ENCODE measurements around the gene GABPB2. TPM values are rescaled to one million over a fixed set of nuclear protein-coding genes. Genes with fewer than 3 reads are reported as not detected.
"Not testable (repeated sequence)": the region's sequence is repeated elsewhere in the genome, so short reads cannot be mapped to it uniquely, and the experiment has no call there.

GABPB2 gene
- total RNA-seq, 2 donors from 2014 or later, result 14.7 to 15.8 TPM

DNA sequence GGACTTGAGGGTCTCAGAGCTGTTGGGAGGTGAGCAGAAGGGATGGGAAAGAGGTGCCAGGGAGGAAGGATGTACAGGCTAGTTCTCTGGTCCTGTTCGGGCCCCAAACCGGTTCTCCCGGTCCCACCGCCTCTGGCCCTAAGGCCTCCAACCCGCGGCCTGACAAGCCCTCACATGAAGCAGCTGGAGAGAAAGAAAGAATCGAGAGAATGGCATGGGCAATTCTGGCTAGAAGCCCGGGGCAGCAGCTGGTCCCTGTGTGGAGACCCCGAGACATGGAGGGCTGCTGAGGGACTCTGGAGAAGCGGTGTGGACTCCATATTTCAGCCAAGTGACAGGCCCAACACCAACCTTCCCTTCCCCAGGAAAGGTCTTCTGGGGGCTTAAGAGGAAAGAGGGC lies 11.9 kb upstream of the GABPB2 start:
- peak; percentile 60 to 64 for DNase-seq
- intact Hi-C loops (cut with DNase I, micrococcal nuclease), result no loop called here

DNA sequence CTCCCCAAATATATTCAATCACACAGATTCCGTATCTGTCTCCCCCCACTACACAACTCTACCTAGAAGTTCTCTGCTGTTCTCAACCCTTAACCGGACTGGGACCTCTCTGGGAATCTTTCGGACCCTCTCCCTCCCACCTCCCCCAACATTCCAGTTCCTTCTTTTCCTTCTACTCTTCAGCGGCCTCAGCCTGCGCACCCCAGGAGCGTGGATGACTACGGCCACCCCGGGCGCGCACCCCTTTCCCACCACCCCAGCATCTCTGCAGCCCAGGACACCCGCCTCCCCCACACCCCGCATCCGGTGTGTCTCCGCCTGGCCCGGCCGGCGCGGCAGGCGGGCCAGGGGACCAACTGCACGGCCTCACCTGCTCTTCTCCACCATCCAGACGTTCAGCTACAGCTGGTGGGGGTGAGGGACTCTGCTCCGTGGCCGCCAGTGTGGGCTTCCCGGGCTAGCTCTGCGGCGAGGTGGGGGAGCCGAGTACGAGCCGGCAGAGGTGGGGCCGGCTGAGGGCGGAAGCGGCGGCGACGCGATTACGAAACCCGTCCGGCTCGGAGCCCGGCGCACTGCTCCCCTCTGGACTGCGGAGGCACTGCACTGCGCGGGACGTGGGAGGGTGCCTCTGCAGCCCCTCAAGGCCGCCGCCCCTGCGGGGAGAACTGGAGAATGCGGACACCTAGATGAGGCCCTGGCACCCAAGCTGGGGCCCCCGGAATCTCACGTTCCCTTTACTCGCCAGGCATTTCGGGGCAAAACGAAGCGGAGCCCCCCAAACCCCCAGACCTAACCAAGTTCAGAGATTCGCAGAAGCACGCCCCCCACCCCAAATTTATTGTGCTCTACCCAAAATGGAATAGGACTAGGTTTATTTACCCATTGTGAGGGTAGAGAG lies 11.2 kb upstream of the GABPB2 start, which contains the start of gene CDC42SE1:
TSS of gene CDC42SE1 (minus strand) at position 514 of the 898 bp plus-strand sequence. CDS start 3,892 bp downstream, outside the sequence.
- intact Hi-C loops (cut with DNase I, micrococcal nuclease), result no loop called here
- ATAC-seq, result peak; percentile 89
- DNase-seq, result peak; percentile 81 to 89

More for the DNA sequence above, 11.9 kb upstream of the GABPB2 start:
- ATAC-seq, result peak; percentile 32

DNA sequence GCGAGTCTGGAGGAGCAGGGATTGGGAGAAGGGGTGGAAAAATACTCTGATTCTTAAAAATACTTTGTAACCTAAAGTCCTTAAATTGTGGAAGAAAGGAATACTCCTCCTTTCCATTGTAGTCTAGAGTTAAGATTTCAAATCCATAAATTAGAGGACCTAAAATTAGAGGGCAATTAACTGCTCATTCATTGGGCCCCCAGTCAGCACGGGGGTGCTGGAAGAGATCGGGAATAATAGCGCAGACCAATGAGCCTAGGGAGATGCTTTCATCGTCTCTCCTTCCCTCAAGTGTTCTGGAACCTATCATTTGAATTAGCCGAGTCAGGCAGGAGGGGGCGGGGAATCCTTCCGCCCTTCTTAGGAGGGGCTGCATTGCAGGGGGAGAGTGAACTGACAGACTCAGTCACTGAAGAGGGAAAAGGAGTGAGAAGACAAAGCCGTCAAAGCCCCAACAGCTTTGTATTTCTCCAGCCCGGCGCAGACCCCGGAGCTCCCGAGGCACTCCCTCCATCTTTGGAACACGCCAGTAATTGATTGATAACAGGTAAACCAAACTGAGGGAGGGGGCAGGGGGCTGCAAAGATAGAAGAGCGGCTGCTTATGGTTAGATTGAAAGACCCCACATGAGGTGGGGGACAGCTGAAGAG lies 10.4 kb upstream of the GABPB2 start, which contains the start of gene MLLT11:
TSS of gene MLLT11 (plus strand) at position 391 of the 650 bp plus-strand sequence. CDS start 6,828 bp downstream, outside the sequence.
- ATAC-seq, result no peak
- peak; percentile 34 to 42 for DNase-seq
- intact Hi-C loops (cut with DNase I, micrococcal nuclease), result no loop called here

DNA sequence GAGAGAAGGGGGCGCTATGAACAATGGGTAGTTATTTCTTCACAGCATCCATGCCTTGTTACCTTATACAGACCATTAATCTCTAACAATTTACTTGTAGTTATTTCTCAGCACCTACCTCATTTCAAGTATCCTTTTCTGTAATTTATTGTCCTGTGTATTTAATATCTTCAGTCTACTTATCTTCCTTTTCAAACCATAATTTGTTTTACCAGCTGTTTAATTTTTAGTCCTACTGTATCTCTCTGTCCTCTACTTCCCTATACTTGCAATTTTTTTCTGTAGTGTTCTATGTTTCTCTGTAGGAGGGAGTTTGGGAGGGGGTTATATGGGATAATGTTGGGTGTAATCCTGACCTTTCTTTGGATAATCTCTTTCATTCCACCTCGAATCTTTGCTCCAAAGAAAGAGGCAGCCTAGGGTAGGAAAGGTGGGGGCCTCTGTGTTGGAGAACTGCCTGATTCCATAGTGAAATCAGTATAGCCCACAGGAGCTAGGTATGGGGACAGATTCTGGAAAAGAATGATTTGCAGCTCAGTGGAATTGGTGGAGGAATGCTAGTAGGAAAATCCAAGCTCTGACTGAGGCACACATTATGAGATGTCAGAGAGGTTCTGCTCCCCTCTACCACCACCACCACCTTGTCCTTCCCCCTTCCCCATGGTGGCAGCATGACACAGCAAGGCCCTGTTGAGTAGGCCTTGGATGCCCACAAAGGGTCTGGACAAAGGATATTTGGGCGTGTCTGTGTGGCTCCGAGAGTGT lies 9.7 kb upstream of the GABPB2 start:
- DNase-seq, result no peak
- intact Hi-C loops (cut with DNase I, micrococcal nuclease), result no loop called here
- ATAC-seq, result no peak

DNA sequence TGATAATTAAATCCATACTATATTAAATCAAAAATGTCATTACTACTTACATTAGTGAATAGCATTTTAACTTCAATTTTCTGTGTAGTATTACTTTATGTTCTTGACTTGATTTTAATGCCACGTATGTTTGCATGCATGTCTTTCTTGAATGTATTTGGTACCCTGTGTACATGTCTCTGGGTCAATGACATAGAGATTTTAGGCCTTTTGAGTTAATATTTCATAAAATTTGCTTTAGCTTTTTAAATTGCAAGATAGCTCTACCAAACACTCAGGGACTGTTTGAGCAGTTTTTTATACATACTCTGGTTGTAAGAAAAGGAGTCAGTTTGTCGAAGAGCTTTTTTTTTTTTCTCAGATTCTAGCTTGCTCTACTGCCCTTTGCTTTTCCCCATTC lies 8.9 kb upstream of the GABPB2 start:
- ATAC-seq (no peak), DNase-seq (no peak)
- intact Hi-C loops (cut with DNase I, micrococcal nuclease), result no loop called here

DNA sequence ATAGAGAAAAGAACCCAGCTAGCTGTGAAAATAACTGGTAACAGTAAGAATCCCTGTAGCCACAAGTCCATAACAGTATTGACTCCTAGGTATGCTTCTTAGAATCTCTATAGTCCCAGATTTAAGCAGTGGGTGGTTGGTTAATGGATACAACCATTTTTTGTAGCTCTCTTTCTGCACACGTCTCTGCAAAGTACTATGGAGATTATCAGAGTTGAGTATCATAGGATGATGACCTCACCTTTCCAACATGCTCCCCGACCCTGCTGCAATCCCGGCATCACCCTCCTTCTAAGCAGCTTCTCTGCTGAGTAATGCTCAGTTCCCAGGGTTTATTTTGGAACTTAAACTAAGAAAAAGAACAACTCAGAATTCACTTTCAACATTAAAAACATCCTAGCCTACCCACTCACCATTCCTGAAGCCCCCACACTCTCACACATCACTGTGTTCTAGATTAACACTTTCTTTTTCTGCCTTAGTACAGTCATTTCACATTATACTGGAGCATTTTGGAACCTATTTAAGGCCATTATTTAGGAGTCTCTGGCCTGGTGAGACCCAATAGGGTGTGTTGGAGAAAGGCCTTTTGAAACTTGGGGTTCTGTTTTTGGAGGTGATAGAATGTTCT lies 7.7 kb upstream of the GABPB2 start:
- intact Hi-C loops (cut with DNase I, micrococcal nuclease), result no loop called here
- no peak for ATAC-seq
- no peak for DNase-seq

DNA sequence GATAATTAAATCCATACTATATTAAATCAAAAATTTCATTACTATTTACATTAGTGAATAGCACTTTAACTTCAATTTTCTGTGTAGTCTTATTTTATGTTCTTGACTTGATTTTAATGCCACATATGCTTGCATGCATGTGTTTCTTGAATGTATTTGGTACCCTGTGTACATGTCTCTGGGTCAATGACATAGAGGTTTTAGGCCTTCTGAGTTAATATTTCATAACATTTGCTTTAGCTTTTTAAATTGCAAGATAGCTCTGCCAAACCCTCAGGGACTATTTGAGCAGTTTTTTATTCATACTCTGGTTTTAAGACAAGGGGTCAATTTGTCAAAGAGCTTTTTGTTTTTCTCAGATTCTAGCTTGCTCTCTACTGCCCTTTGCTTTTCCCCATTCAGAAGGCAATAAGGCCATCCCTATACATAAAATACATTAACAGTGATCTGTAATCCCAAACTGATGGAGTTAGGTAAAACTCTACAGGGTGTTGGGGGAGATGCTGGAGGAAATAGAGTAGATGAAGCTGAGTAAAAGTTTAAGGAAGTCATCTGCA lies 5.4 kb upstream of the GABPB2 start:
- intact Hi-C loops (cut with DNase I, micrococcal nuclease), result no loop called here
- ATAC-seq (no peak), DNase-seq (no peak)

DNA sequence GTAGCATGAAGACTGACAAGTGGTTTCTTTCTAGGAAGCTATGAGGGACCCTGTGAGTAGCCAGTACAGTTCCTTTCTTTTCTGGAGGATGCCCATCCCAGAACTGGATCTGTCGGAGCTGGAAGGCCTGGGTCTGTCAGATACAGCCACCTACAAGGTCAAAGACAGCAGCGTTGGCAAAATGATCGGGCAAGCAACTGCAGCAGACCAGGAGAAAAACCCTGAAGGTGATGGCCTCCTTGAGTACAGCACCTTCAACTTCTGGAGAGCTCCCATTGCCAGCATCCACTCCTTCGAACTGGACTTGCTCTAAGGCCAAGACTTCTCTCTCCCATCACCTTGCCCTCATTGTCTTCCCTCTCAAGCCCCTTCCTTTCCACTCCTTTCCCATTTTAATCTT lies 3.4 kb upstream of the GABPB2 start:
- intact Hi-C loops (cut with DNase I, micrococcal nuclease), result no loop called here
- ATAC-seq (no peak), DNase-seq (no peak)

DNA sequence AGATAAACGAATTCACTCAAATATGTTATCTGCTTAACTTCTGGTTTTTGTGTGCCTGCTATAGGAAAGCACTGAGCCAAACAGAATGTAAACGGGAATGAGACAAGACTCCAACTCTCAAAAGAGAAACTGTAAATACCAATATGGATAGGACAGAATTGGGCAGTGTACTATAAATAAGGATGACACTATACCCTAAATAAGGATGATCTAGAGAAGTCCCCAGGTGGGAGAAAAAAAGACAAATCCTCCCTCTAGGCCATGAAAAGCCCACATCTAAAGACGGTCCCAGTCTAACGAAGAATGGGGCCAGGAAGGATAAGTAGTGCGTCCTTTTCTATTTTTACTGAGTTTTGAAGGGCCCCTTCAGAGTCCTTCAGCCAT lies 1.5 kb upstream of the GABPB2 start:
- DNase-seq, result no peak
- intact Hi-C loops (cut with DNase I, micrococcal nuclease), result no loop called here
- ATAC-seq, result no peak

DNA sequence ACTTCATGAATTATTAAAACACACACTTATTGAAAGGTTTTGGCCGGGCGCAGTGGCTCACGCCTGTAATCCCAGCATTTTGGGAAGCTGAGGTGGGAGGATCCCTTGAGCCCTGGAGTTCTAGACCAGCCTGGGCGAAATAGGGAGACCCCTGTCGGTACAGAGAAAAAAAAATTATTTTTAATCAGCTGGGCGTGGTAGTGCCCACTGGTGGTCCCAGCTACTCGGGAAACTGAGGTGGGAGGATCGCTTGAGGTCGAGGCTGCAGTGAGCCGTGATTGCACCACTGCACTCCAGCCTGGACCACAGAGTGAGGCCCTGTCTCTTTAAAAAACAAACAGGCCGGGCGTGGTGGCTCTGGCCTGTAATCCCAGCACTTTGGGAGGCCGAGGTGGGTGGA lies 1.7 kb downstream of the GABPB2 start:
- DNase-seq, result no peak
- ATAC-seq, result no peak
- intact Hi-C loops (cut with DNase I, micrococcal nuclease), result no loop called here

DNA sequence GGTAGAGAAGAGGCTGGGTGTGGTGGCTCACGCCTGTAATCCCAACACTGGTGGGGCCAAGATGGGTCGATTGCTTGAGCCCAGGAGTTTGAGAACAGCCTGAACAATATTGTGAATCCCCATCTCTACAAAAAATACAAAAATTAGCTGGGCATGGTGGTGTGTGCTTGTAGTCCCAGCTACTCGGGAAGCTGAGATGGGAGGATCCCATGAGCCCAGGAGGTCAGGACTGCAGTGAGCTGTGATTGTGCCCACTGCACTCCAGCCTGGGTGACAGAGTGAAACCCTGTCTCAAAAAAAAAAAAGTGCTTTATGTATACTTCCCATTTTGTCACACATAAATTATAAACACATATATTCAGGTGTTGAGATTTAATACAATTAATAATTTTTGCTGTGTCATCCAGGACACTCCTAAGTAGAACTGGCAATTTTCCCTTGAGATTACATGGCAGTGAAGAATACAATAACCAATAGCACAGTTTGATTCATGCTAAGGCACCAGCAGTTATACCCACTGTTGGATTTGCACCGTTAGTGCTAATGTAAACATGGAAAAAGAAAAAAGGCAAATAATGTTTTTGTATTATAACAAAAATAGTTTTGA lies 15.5 kb downstream of the GABPB2 start:
- DNase-seq (no peak), ATAC-seq (no peak)
- intact Hi-C loops (cut with DNase I, micrococcal nuclease), result no loop called here

DNA sequence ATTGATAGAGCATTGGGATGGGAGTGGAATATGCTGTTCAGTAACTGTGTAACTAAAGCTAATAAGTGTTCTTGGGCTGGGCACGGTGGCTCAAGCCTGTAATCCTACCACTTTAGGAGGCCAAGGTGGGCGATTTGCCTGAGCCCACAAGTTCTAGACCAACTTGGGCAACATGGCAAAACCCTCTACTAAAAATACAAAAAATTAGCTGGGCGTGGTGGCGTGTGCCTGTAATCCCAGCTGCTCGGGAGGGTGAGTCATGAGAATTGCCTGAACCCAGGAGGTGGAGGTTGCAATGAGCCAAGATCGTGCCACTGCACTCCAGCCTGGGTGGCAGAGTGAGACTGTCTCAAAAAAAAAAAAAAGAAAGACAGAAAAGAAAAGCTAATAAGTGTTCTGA lies 26.9 kb downstream of the GABPB2 start:
- ATAC-seq; DNase-seq; intact Hi-C loops (cut with DNase I, micrococcal nuclease): not testable (repeated sequence)

DNA sequence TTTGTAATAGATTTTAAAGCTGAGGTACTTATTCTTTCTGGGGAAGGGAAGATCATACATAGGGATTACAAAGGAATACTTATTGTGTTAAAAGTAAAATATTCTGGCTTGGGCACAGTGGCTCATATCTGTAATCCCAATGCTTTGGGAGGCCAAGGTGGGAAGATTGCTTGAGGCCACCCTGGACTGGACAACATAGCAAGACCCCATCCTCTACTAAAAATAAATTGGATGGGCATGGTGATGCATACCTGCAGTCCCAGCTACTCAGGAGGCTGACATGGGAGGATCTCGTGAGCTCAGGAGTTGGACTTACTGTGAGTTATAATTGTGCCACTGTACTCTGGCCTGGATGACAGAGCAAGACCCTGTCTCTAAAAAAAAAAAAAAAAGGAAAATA lies 27.6 kb downstream of the GABPB2 start:
- intact Hi-C loops (cut with DNase I, micrococcal nuclease), result no loop called here
- ATAC-seq (no peak), DNase-seq (no peak)

DNA sequence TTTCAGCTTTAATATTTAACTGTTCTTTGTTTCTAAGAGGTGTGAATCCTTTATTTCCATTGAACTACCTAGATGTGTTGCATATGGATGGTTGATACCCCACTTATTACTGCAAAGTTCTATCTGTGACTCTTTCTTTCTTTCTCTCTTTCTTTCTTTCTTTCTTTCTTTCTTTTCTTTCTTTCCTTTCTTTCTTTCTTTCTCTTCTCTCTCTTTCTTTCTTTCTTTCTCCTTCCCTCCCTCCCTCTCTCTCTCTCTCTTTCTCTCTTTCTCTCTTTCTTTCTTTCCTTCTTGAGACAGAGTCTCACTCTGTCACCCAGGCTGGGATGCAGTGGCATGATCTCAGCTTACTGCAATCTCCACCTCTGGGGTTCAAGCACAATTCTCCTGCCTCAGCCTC lies 34.1 kb downstream of the GABPB2 start:
- intact Hi-C loops (cut with DNase I, micrococcal nuclease), result loop anchor here in 1 of 2 donors (10.0 kb wide), 1 partner anchor 50 kb away; the partner anchor contains the start of gene TNFAIP8L2

DNA sequence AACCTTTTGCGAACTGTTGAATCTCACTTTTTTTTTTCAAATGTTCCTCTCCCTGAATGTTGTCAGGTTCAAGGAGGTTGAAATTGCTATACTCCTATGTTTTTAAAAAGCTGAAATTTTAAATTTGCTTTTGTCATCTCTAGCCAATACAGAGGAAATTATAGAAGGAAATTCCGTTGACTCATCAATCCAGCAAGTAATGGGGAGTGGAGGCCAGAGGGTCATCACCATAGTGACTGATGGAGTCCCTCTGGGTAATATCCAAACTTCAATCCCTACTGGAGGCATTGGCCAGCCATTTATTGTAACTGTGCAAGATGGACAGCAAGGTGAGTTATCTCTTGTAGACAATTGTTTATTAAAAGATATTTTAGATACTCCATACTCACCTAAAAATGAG lies 36.3 kb downstream of the GABPB2 start:
- no peak for ATAC-seq
- no peak for DNase-seq
- intact Hi-C loops (cut with DNase I, micrococcal nuclease), result loop anchor here in 1 of 2 donors (10.0 kb wide), 1 partner anchor 48 kb away; the partner anchor contains the start of gene TNFAIP8L2

More for the DNA sequence above, 34.1 kb downstream of the GABPB2 start:
- ATAC-seq, result no peak
- DNase-seq, result no peak

DNA sequence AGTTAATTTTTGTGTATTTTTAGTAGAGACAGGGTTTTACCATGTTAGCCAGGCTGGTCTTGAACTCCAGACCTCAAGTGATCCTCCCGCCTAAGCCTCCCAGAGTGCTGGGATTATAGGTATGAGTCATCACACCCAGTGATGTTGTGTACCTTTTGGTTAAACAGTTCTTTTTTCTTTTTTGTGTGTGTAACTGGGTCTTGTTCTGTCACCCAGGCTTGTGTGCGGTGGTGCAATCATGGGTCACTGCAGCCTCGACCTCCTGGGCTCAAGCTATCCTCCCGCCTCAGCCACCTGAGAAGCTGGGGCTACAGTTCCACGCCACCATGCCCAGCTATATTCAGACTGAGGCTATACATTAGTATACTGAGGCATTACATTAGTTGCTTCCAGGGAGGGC lies 37.8 kb downstream of the GABPB2 start:
- no peak for ATAC-seq
- DNase-seq, result no peak
- intact Hi-C loops (cut with DNase I, micrococcal nuclease), result loop anchor here in 1 of 2 donors (10.0 kb wide), 1 partner anchor 46 kb away; the partner anchor contains the start of gene TNFAIP8L2

DNA sequence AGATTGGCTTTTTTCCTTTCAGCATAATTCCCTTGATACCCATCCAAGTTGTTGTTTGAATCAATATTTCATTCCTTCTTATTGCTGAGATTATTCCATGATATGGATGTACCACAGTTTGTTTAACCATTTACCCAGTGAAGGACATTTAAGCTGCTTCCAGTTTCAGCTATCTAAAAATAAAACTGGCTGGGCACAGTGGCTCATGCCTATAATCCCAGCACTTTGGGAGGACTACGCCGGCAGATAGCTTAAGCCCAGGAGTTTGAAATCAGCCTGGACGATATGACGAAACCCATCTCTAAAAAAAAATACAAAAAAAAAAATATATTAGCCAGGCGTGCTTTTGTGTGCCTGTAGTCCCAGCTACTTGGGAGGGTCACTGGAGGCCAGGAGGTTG lies 43.3 kb downstream of the GABPB2 start:
- no peak for DNase-seq
- ATAC-seq, result no peak
- intact Hi-C loops (cut with DNase I, micrococcal nuclease), result no loop called here
